GM10266 (cell line): ENCODE measurements around the gene DUS3L.

Experiments
- DNase-seq: peaks from one replicate; pipeline ENCODE4 v3.0.0; 2012; ENCODE audit errors: extremely low spot score
- CTCF ChIP-seq: IDR thresholded peaks from 2 replicates; pipeline ENCODE4 v1.5.1; 2012; ENCODE audit warnings: mild to moderate bottlenecking, low read depth; ENCODE audit not compliant: control insufficient read depth, insufficient read depth; ENCODE audit errors: missing control alignments

DUS3L gene

GRCh38 chr19:5820785-5821184 is 29.8 kb upstream of the DUS3L start:
- DNase-seq: no peak
- TF ChIP-seq CTCF: no peak

GRCh38 chr19:5818594-5818993 is 27.6 kb upstream of the DUS3L start:
- TF ChIP-seq CTCF: no peak
- DNase-seq: no peak

- no peak for DNase-seq
- no peak for TF ChIP-seq CTCF
Measured at GRCh38 chr19:5817218-5817617, 26.3 kb upstream of the DUS3L start.

- no peak for TF ChIP-seq CTCF
- DNase-seq: no peak
Measured at GRCh38 chr19:5814852-5815246, 23.9 kb upstream of the DUS3L start.

- no peak for DNase-seq
- no peak for TF ChIP-seq CTCF
Measured at GRCh38 chr19:5814123-5814851, 23.3 kb upstream of the DUS3L start.

- TF ChIP-seq CTCF: no peak
- no peak for DNase-seq
Measured at GRCh38 chr19:5811117-5811516, 20.2 kb upstream of the DUS3L start.

GRCh38 chr19:5809469-5809868 is 18.5 kb upstream of the DUS3L start:
- TF ChIP-seq CTCF: no peak
- DNase-seq: no peak
